Erythroblast (primary cell): ENCODE data around the gene ZBTB7C.

Experiments
- GATA1 ChIP-seq: IDR thresholded peaks from 2 replicates; pipeline ENCODE4 v1.6.1; 2011; ENCODE audit warnings: low read depth, mild to moderate bottlenecking, control low read depth, low read length, moderate library complexity
- POLR2A ChIP-seq: IDR thresholded peaks from 2 replicates; pipeline ENCODE4 v1.6.1; 2011; ENCODE audit warnings: mild to moderate bottlenecking, low read length

GRCh38 chr18:48445540-48445939 lies 36.4 kb upstream of the ZBTB7C start:
- no peak for TF ChIP-seq POLR2A
- no peak for TF ChIP-seq GATA1
